LNCaP clone FGC (cell line): Measurements from ENCODE around the gene TMEM50B.

ENCODE experiments used
- DNase-seq: peaks from one replicate; pipeline ENCODE4 v3.0.0-alpha.2; 2011; ENCODE audit warnings: low read depth
- H3K4me3 ChIP-seq: 2 replicates; pipeline ENCODE4 v1.5.1; 2011; ENCODE audit warnings: mild to moderate bottlenecking, low read depth, low read length, control low read depth
- TF ChIP-seq, protein P1 (sequence below): IDR thresholded peaks from 2 replicates; pipeline ENCODE4 v1.5.1; 2012; ENCODE audit warnings: mild to moderate bottlenecking; ENCODE audit not compliant: control insufficient read depth, insufficient read depth; ENCODE audit errors: extremely low read depth

TMEM50B gene

GRCh38 chr21:33479679-33480480, at the start of gene TMEM50B:
Gene TMEM50B, minus strand, starts transcription at chr21:33479974. Its CDS starts 11,089 bp downstream, at chr21:33468885.
- peak; percentile 64 for DNase-seq
- TF ChIP-seq, protein P1, sequence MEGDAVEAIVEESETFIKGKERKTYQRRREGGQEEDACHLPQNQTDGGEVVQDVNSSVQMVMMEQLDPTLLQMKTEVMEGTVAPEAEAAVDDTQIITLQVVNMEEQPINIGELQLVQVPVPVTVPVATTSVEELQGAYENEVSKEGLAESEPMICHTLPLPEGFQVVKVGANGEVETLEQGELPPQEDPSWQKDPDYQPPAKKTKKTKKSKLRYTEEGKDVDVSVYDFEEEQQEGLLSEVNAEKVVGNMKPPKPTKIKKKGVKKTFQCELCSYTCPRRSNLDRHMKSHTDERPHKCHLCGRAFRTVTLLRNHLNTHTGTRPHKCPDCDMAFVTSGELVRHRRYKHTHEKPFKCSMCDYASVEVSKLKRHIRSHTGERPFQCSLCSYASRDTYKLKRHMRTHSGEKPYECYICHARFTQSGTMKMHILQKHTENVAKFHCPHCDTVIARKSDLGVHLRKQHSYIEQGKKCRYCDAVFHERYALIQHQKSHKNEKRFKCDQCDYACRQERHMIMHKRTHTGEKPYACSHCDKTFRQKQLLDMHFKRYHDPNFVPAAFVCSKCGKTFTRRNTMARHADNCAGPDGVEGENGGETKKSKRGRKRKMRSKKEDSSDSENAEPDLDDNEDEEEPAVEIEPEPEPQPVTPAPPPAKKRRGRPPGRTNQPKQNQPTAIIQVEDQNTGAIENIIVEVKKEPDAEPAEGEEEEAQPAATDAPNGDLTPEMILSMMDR: peak; percentile 44
- peak within 1 kb of the TSS; percentile 68 for H3K4me3 ChIP-seq

GRCh38 chr21:33522953-33523349, 43.2 kb upstream of the TMEM50B start:
- TF ChIP-seq, protein P1: no peak
- no peak for DNase-seq

DNA sequence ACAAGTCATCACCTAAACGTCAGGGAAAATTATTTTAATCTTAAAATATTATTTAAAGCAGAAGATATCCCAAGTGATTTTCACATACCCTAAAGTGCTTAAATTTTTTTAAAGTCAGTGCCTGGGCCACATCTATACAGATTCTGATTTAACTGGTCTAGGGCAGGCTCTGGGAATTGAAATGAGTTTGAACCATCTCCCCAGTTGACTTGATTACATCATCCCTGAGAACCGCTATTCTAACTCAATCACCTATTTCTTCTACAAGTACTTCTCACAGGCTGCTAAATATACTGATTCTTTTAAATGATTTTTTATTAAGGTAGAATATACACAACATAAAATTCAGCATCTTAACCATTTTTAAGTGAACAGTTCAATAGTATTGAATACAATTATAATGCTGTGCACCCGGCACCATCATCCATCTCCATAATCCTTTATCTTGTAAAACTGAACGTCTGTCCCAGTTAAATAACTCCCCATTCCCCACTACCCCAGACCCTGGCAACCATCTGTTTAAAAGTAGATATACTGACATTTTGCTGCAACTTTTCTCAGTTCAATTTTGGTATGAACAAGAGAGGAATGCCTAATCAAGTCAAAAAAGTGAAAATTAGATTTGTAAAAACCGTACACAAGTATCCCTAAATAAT, 42.7 kb upstream of the TMEM50B start:
- DNase-seq: no peak
- TF ChIP-seq, protein P1: no peak
- H3K4me3 ChIP-seq: no peak overlapping the region

More at GRCh38 chr21:33522953-33523349, 43.2 kb upstream of the TMEM50B start:
- no peak overlapping the region for H3K4me3 ChIP-seq

DNA sequence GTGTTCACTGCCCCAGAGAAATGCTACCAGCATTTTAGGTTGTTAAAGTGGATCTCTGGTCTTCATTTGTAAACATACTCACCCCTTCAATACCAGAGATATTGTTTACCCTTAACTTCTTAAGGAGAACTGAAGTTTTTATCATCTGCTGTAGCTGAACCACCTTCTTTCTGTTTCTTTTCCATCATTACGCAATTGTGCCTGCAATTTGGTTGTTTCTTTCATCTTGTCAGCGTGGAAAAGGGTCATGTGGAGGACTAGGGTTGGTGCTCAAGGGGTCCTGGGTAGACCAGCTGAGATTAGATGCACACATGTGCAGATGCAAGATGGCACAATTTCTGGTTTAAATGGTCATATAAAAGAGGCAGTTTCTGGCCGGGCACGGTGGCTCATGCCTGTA, 39.1 kb upstream of the TMEM50B start:
- no peak for DNase-seq
- TF ChIP-seq, protein P1: no peak
- H3K4me3 ChIP-seq: no peak overlapping the region

GRCh38 chr21:33514229-33514628, 34.5 kb upstream of the TMEM50B start:
- DNase-seq: no peak
- TF ChIP-seq, protein P1: no peak
- no peak overlapping the region for H3K4me3 ChIP-seq

DNA sequence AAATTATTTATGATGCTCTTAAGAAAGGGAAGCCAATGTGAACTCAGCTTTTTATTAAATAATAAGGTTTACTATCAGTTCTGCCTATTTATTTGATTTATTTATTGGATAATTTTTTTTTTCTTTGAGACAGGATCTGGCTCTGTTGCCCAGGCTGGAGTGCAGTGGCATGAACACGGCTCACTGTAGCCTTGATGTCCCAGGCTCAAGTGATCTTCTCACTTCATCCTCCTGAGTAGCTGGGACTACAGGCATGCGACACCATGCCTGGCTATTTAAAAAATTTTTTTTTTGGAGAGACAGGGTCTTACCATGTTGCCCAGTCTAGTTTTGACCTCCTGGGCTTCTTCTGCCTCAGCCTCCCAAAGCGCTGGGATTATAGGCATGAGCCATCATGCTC, 32.7 kb upstream of the TMEM50B start:
- H3K4me3 ChIP-seq: no peak overlapping the region
- DNase-seq: no peak
- TF ChIP-seq, protein P1: no peak
